NCI-H2081 (cell line): ENCODE results near the gene AGXT.

ENCODE experiments used
- DNase-seq, 2 experiments: peaks; one replicate each; lab custom pipeline; 2025; lab: John Stamatoyannopoulos, UW

Gene AGXT

GRCh38 chr2:240885566-240885965 is 16.9 kb downstream of the AGXT start:
- DNase-seq, result no peak

GRCh38 chr2:240886023-240886565 is 17.5 kb downstream of the AGXT start:
- no peak for DNase-seq

DNA sequence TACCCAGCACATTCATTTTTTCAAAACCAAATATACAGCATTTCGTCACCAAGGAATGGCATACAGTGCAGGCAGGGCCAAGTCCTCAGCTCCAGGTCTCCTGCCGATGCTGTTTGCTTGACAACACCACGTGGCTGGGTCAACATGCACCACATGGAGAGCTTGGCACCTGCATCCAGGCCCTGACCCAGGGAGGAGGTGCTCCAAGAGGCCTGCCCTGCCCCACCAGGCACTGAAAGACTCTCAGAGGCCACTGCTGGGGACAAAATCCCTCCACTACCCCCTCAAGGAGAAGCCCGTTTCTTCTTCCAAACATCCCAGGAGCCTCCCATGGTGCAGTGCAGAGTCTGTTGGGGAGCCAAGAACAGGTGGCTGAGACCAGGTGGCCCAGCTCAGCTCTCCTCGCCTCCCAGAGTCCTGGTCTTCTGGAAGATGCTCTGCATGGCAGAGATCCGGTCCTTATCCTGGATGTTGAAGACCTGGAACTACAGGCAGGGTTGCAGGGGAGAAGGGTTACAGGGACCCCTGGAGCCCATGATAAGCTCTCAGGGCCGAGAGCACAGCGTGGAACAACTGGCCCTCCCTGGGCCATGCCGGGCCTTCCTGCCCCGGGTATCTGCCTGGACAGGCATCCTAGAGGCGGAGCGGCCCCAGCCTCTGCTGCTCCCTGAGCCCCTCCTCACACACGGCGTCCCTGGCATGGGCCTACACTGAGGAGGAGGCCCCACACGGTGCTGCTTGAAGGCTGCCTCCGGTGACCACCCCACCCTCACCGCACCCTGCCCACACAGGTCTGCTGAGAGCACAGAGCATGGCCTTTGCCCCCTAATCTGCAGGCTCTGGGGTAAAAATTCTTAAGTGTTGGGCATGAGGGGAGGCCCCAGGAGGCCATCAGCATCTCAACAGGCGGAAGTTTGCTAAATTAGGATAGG is 18.3 kb downstream of the AGXT start:
- peak in 1 of 2 experiments; percentile 57 for DNase-seq

GRCh38 chr2:240887631-240888030 is 19.0 kb downstream of the AGXT start:
- no peak for DNase-seq

- DNase-seq, result no peak
Observed at GRCh38 chr2:240888130-240888889, 19.7 kb downstream of the AGXT start.

- DNase-seq, result no peak
Observed at GRCh38 chr2:240888890-240889573, 20.4 kb downstream of the AGXT start.

- DNase-seq, result no peak
Observed at GRCh38 chr2:240889601-240890560, 21.3 kb downstream of the AGXT start.

DNA sequence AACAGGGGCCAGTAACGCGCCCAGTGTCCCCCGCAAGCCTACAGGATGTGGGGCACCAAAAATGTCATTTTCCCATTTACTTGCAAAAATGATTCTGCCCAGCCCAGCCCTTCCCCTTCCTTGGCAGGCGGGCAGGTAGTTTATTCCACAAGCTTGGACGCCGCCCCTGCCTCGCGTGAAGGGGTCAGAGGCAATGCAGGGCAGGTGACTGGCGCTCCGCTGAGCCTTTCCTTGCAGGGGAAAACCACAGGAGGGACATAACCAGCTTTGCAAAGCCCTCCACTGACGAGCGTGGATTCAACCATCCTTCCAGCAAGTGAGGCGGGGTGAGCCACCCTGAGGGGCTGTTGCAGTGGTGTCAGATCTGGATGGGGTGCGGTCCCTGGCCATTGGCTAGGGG is 22.1 kb downstream of the AGXT start:
- DNase-seq, result no peak

GRCh38 chr2:240891492-240892340 is 23.1 kb downstream of the AGXT start:
- DNase-seq, result no peak

GRCh38 chr2:240892356-240892755 is 23.7 kb downstream of the AGXT start:
- no peak for DNase-seq

GRCh38 chr2:240892925-240893324 is 24.3 kb downstream of the AGXT start:
- DNase-seq, result no peak

GRCh38 chr2:240893363-240893844 is 24.8 kb downstream of the AGXT start:
- DNase-seq, result no peak

GRCh38 chr2:240894006-240894405 is 25.4 kb downstream of the AGXT start:
- no peak for DNase-seq

DNA sequence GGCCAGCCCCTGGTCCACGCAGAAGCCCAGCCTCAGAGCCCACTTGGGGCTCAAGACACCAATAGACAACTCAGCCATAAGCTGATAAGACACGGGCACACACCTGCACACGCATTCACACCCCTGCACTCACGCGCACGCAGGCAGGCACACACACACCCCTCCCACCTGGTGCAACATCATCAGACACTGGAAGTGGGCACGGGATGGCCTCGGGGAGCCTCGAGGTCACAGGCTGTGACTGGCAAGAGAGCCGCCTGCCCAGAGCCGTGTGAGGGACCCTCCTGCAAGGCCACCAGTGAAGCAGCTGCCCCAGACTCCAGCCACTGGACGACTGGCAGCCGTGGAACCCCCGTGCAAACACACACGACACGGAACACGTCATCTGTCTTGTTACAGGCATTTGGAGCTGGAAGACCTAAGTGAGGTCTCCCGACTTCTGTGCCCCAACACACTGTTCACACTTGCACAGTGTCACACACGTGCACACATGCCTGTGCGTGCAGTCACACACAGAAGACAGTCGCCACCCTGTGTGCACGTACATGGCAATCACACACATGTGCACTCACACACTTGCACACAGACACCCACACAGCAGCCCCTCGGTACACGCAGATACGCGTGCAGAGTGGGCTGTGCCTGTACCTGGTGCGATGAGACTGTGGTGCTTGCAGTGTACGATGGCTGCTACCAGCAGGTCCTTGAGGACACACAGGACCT is 26.4 kb downstream of the AGXT start:
- DNase-seq, result no peak

DNA sequence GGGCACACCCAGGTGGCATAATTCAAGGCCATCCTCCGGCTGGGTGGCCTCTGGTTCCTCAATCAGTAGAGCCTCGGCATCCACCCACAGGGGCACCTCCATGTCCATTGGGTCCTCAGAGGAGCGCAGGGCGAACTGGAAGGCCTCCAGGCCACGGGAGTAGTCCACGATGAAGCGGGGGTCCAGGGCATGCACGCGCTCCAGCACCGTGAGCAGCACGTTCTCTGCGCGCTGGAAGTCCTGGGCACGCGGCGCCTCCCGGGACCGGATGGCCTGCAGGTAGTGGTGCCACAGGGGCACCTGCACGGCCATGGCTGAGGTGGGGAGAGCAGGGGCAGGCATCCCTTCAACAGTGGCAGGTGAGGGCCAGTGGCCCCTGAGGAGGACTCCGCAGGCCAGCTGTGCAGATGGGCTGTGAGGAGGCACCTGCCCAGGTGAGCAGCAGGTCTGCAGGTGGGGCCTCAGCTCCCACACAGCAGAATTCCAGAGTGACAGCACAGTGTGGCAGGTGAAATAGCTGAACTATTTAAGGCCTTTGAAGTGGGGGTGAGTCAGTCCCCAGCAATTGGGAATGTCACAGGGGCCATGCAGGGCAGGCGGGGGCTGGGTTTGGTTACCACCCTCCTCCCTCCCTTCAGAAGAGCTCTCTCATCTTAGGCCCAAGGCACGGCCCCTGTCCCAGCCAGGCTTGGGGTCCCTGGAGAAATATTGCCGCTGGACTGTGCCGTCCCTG is 27.2 kb downstream of the AGXT start, which contains the start of gene MAB21L4:
Gene MAB21L4, minus strand, starts transcription at position 501 of the 733 bp plus-strand sequence. Its CDS starts 159 bp downstream, at position 342.
- no peak for DNase-seq

- DNase-seq, result no peak
Observed at GRCh38 chr2:240896394-240896793, 27.8 kb downstream of the AGXT start.

GRCh38 chr2:240896871-240897692 is 28.5 kb downstream of the AGXT start:
- no peak for DNase-seq
